ENCODE data around the gene CPAMD8. TPM values are rescaled to one million over a fixed set of nuclear protein-coding genes. Genes with fewer than 3 reads are reported as not detected.
A peak's percentile ranks its signal among the peaks of the same experiment; 100 is the strongest.
"Not testable (repeated sequence)": the region's sequence is repeated elsewhere in the genome, so short reads cannot be mapped to it uniquely, and the experiment has no call there.

The CPAMD8 gene
- total RNA-seq, 1 donor from 2014 or later: 7.1 TPM

- no peak for DNase-seq (ENCODE audit: low spot score)
- intact Hi-C loops (cut with DNase I): no loop called here
Measured at GRCh38 chr19:17006579-17006978, 20.0 kb downstream of the CPAMD8 start.

- intact Hi-C loops (cut with DNase I): no loop called here
Measured at GRCh38 chr19:17005000-17005399, 21.6 kb downstream of the CPAMD8 start.

GRCh38 chr19:17004386-17004785 is 22.2 kb downstream of the CPAMD8 start:
- DNase-seq (ENCODE audit: low spot score): no peak
- intact Hi-C loops (cut with DNase I): no loop called here

More at GRCh38 chr19:17005000-17005399, 21.6 kb downstream of the CPAMD8 start:
- DNase-seq (ENCODE audit: low spot score): no peak

GRCh38 chr19:17002455-17002854 is 24.2 kb downstream of the CPAMD8 start:
- intact Hi-C loops (cut with DNase I): no loop called here
- DNase-seq (ENCODE audit: low spot score): no peak

GRCh38 chr19:17001603-17002183 is 24.9 kb downstream of the CPAMD8 start:
- intact Hi-C loops (cut with DNase I): no loop called here
- DNase-seq (ENCODE audit: low spot score): no peak

- intact Hi-C loops (cut with DNase I): no loop called here
- DNase-seq (ENCODE audit: low spot score): no peak
Measured at GRCh38 chr19:16998635-16999194, 27.9 kb downstream of the CPAMD8 start.

GRCh38 chr19:16996838-16997490 is 29.6 kb downstream of the CPAMD8 start:
- intact Hi-C loops (cut with DNase I); DNase-seq (ENCODE audit: low spot score): not testable (repeated sequence)

- no peak for DNase-seq (ENCODE audit: low spot score)
- intact Hi-C loops (cut with DNase I): no loop called here
Measured at GRCh38 chr19:16988661-16989060, 37.9 kb downstream of the CPAMD8 start.

- DNase-seq (ENCODE audit: low spot score): no peak
- intact Hi-C loops (cut with DNase I): no loop called here
Measured at GRCh38 chr19:16985403-16985802, 41.2 kb downstream of the CPAMD8 start.

- DNase-seq (ENCODE audit: low spot score): peak; percentile 22
- intact Hi-C loops (cut with DNase I): not testable (repeated sequence)
Measured at GRCh38 chr19:16982586-16982985, 44.0 kb downstream of the CPAMD8 start.

- no peak for DNase-seq (ENCODE audit: low spot score)
- intact Hi-C loops (cut with DNase I): no loop called here
Measured at GRCh38 chr19:16978839-16979802, 47.5 kb downstream of the CPAMD8 start.

- intact Hi-C loops (cut with DNase I): no loop called here
- DNase-seq (ENCODE audit: low spot score): no peak
Measured at GRCh38 chr19:16978156-16978555, 48.5 kb downstream of the CPAMD8 start.

- no peak for DNase-seq (ENCODE audit: low spot score)
- intact Hi-C loops (cut with DNase I): no loop called here
Measured at GRCh38 chr19:16977306-16977705, 49.3 kb downstream of the CPAMD8 start.

- intact Hi-C loops (cut with DNase I): no loop called here
- DNase-seq (ENCODE audit: low spot score): no peak
Measured at GRCh38 chr19:16976446-16976845, 50.2 kb downstream of the CPAMD8 start.

GRCh38 chr19:16970821-16971220 is 55.8 kb downstream of the CPAMD8 start:
- intact Hi-C loops (cut with DNase I): no loop called here

GRCh38 chr19:16969135-16969534 is 57.5 kb downstream of the CPAMD8 start:
- DNase-seq (ENCODE audit: low spot score): no peak
- intact Hi-C loops (cut with DNase I): no loop called here

More at GRCh38 chr19:16970821-16971220, 55.8 kb downstream of the CPAMD8 start:
- DNase-seq (ENCODE audit: low spot score): no peak

- DNase-seq (ENCODE audit: low spot score): peak; percentile 53
- intact Hi-C loops (cut with DNase I): not testable (repeated sequence)
Measured at GRCh38 chr19:16960996-16961822, 65.4 kb downstream of the CPAMD8 start.

- DNase-seq (ENCODE audit: low spot score); intact Hi-C loops (cut with DNase I): not testable (repeated sequence)
Measured at GRCh38 chr19:16958277-16958676, 68.3 kb downstream of the CPAMD8 start.

- intact Hi-C loops (cut with DNase I): no loop called here
- no peak for DNase-seq (ENCODE audit: low spot score)
Measured at GRCh38 chr19:16957855-16958254, 68.8 kb downstream of the CPAMD8 start.

Data from cardiac septum (tissue), 1 donor.